Loucy (cell line): ENCODE data around the gene GORASP1.

Source experiments
- EZH2phosphoT487 ChIP-seq: fragments of 200-600 bp; IDR thresholded peaks from 2 replicates; pipeline ENCODE4 v1.6.1; 2018; ENCODE audit warnings: antibody characterized with exemption, mild to moderate bottlenecking, moderate library complexity, borderline replicate concordance
- TF ChIP-seq, protein P1 (sequence below): fragments of 200-600 bp; sonication (generic); conservative IDR thresholded peaks from 2 replicates; pipeline ENCODE4 v1.5.1; 2014; ENCODE audit warnings: mild to moderate bottlenecking, antibody characterized with exemption, low read length

GRCh38 chr3:39108200-39108710 lies 828 bp upstream of the GORASP1 start:
- TF ChIP-seq, protein P1, sequence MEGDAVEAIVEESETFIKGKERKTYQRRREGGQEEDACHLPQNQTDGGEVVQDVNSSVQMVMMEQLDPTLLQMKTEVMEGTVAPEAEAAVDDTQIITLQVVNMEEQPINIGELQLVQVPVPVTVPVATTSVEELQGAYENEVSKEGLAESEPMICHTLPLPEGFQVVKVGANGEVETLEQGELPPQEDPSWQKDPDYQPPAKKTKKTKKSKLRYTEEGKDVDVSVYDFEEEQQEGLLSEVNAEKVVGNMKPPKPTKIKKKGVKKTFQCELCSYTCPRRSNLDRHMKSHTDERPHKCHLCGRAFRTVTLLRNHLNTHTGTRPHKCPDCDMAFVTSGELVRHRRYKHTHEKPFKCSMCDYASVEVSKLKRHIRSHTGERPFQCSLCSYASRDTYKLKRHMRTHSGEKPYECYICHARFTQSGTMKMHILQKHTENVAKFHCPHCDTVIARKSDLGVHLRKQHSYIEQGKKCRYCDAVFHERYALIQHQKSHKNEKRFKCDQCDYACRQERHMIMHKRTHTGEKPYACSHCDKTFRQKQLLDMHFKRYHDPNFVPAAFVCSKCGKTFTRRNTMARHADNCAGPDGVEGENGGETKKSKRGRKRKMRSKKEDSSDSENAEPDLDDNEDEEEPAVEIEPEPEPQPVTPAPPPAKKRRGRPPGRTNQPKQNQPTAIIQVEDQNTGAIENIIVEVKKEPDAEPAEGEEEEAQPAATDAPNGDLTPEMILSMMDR, result no peak
- TF ChIP-seq EZH2phosphoT487, result no peak
